Heart left ventricle (tissue), 16 donors: Measurements from ENCODE around the gene CCNL1. TPM values are rescaled to one million over a fixed set of nuclear protein-coding genes. Genes with fewer than 3 reads are reported as not detected.

ENCODE experiments used
- ATAC-seq, 4 donors: fragments of 200-7000 bp; cut with Tn5 transposase; one replicate each; pipeline ENCODE4 v1.9.1; 2020 to 2022; ENCODE audit warnings: moderate library complexity in 4 of 4, mild to moderate bottlenecking in 3 of 4, moderate number of reproducible peaks in 1 of 4
- DNase-seq, 5 donors: peaks; one replicate each; pipeline ENCODE4 v3.0.0-alpha.2; 2020
- H3K27ac ChIP-seq, 12 donors: fragments of 200-600 bp; sonication (generic) in 4 of 12; one replicate each; pipeline versions ENCODE4 v1.5.0 to v1.8.0; 2016 to 2022; ENCODE audit warnings: mild to moderate bottlenecking in 2 of 12
- H3K27me3 ChIP-seq, 9 donors: fragments of 200-600 bp; sonication (generic) in 2 of 9; one replicate each; pipeline versions ENCODE4 v1.5.1 to v1.8.0; 2016 to 2022; ENCODE audit warnings: mild to moderate bottlenecking in 3 of 9
- H3K36me3 ChIP-seq, 9 donors: fragments of 200-600 bp; sonication (generic) in 2 of 9; one replicate each; pipeline versions ENCODE4 v1.5.0 to v1.8.0; 2018 to 2022; ENCODE audit warnings: mild to moderate bottlenecking in 2 of 9
- H3K4me1 ChIP-seq, 12 donors: fragments of 200-600 bp; sonication (generic) in 4 of 12; one replicate each; pipeline versions ENCODE4 v1.5.0 to v1.8.0; 2016 to 2022; ENCODE audit warnings: mild to moderate bottlenecking in 3 of 12
- H3K4me3 ChIP-seq, 12 donors: fragments of 200-600 bp; sonication (generic) in 4 of 12; one replicate each; pipeline versions ENCODE4 v1.5.0 to v1.8.0; 2017 to 2022; ENCODE audit warnings: mild to moderate bottlenecking in 9 of 12, moderate library complexity in 4 of 12
- H3K9me3 ChIP-seq, 12 donors: fragments of 200-600 bp; sonication (generic) in 4 of 12; one replicate each; pipeline versions ENCODE4 v1.5.0 to v1.8.0; 2016 to 2022; ENCODE audit warnings: mild to moderate bottlenecking in 1 of 12
- POLR2A ChIP-seq, 2 donors: fragments of 450-650 bp; IDR thresholded peaks; one replicate each; pipeline ENCODE4 v1.6.1; 2017; ENCODE audit warnings: antibody characterized with exemption in 2 of 2, mild to moderate bottlenecking in 2 of 2, moderate library complexity in 2 of 2
- WGBS, 4 donors: extraction: QIAGEN DNeasy Blood & Tissue Kit in 2 of 4; methylation state at CpG; one replicate each; pipeline versions ENCODE4 v1.1.5 to v1.1.7; 2013 to 2018; 5-methylcytosine and 5-hydroxymethylcytosine counted together
- intact Hi-C, 10 donors: fragments of 100-400 bp; cut with DNase I; formaldehyde crosslinking; loops; one replicate each; pipeline versions ENCODE4 v1.11.1 to v1.14.2; 2022
- polyA plus RNA-seq, 2 donors: library from polyadenylated mRNA; stranded (reverse); fragments of 200-250 nt; gene quantifications; one replicate each; pipeline ENCODE4 v1.2.3, GENCODE V29; 2013
- total RNA-seq, 9 donors: library from RNA; depleted of rRNA in 2 of 9; stranded (reverse); fragments of >200 nt in 2 of 9; fragmentation: NEBNext Ultra II Directional in 3 of 9; extraction: Animal tissue kit (Norgen Biotek cat#: 25700) in 3 of 9; gene quantifications; one replicate each; pipeline versions ENCODE4 v1.1.0 to v1.2.4, GENCODE V29; 2016 to 2023
- TF ChIP-seq, protein P1 (sequence below), 12 donors: fragments of 200-600 bp; sonication (generic) in 4 of 12; IDR thresholded peaks; one replicate each; pipeline versions ENCODE4 v1.5.0 to v1.8.0; 2018 to 2022; ENCODE audit warnings: antibody characterized with exemption in 12 of 12, mild to moderate bottlenecking in 5 of 12
- donor health status: ischemic (EF 13 %, LVEDD 7.1; RV severe dilation, severe dysfunction).
- donor health status: healthy with polysubstance abuse.
- donor health status: DM: no; HTN: yes; CAD: no.
- donor health status: DM: no; HTN: no; CAD: no.
- donor health status: ischemic (EF 25% LVEDD 6.9; RV normal size, moderate dysfunction).
- donor health status: ischemic (EF 25% LVEDD 5.7; RV mildly dilated, moderate dysfunction).
- donor health status: healthy.
- donor health status: DM: yes; HTN: yes; CAD: no.
- donor health status: ischemic (EF 35%, LVEDD 5.7; RV mildly dilated, moderate dysfunction).
- donor health status: nonischemic (EF 11% LVEDD 7.7; RV severe dilation, severe dysfunction).
- donor health status: DM: yes; HTN: yes; CAD: no.
- donor health status: PGD.
- donor health status: ischemic (EF 29% LVEDD 5.4; RV normal size, mild dysfunction).
- donor health status: nonischemic (EF 23%, LVEDD 6.1; RV moderate dilation, normal function).

CCNL1 gene
- total and polyA plus RNA-seq, 11 donors: 15.5 to 66.7 (median 25.3) TPM

DNA sequence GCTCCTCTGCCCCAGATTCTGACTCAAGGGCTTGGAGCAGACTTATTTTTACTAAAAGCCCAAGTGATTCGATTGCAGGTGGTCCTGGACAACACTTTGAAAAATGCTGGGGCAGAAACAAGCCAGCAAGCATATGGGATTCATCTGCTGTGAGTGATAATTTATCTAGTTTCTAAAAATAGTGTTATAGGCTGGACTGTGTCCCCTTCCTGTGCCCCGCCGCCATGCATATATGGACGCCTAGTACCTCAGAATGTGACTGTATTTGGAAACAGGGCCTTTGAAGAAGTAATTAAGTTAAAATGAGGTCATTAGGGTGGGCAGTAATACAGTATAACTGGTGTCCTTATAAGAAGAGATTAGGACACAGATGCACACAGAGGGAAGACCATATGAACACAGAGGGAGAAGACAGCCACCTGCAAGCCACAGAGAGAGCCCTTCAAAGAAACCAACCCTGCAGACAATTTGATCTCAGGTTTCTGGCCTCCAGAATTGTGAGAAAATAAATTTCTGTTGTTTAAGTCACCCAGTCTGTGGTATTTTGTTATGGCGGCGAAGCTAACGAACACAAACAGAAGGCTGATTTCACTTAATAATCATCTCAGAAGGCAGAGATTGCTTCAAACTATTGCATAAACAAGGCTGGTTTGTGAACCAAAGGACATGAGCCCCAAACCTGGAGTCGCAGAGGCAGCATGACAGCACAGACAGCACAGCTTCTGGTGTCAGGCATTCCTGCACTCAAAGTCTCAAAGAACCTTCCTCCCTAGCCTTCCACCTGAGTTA lies 59.1 kb downstream of the CCNL1 start:
- Histone ChIP-seq H3K9me3 (no peaks in the 10 kb centered on the region), H3K27me3 (no peaks in the 10 kb centered on the region), H3K27ac (peak overlapping the region in 9 of 12 donors; percentile 15 to 100 (median 61)), H3K4me3 (no peak overlapping the region), H3K36me3 (no peaks in the 10 kb centered on the region), H3K4me1 (peaks cover 0 to 59% (median 25%) of the 10 kb centered on the region in 12 donors)
- intact Hi-C loops: no loop called here
- no peak for TF ChIP-seq POLR2A (IDR thresholded peaks at IDR 0.05)
- TF ChIP-seq, protein P1, sequence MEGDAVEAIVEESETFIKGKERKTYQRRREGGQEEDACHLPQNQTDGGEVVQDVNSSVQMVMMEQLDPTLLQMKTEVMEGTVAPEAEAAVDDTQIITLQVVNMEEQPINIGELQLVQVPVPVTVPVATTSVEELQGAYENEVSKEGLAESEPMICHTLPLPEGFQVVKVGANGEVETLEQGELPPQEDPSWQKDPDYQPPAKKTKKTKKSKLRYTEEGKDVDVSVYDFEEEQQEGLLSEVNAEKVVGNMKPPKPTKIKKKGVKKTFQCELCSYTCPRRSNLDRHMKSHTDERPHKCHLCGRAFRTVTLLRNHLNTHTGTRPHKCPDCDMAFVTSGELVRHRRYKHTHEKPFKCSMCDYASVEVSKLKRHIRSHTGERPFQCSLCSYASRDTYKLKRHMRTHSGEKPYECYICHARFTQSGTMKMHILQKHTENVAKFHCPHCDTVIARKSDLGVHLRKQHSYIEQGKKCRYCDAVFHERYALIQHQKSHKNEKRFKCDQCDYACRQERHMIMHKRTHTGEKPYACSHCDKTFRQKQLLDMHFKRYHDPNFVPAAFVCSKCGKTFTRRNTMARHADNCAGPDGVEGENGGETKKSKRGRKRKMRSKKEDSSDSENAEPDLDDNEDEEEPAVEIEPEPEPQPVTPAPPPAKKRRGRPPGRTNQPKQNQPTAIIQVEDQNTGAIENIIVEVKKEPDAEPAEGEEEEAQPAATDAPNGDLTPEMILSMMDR (IDR thresholded peaks at IDR 0.05): no peak
- DNase-seq: no peak
- ATAC-seq: no peak
- WGBS, 4 donors: 62 to 71% (median 69%) methylated on average over 8 of the region's 8 CpGs

DNA sequence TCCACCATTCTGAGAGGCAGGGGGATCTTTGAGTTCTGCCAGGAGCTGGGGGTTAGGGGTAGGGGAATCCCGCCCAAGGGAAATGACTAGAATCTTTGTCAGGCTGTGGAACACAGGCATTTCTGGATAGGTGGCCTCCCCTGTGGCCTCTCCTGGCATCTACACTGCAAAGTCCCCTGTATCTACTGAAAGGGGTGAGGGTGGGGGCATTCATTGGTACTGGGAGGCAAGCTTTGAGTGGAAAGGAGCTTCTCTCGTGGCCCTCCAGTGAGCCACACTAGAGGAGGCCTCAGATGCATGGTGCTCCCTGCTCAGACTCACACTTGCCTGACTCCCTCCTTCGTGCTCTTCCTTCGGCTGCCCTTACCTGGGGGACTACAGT lies 59.9 kb downstream of the CCNL1 start:
- H3K27ac ChIP-seq: peak overlapping the region in 10 of 12 donors; percentile 15 to 100 (median 54)
- DNase-seq (no peak), ATAC-seq (peak in 2 of 4 donors; percentile 1 to 2)
- H3K4me1 ChIP-seq: peaks cover 0 to 60% (median 25%) of the 10 kb centered on the region in 12 donors
- H3K4me3 ChIP-seq: no peak overlapping the region
- 84 to 89% (median 86%) methylated on average over 4 of the region's 4 CpGs for WGBS, 4 donors
- no peaks in the 10 kb centered on the region for H3K36me3 ChIP-seq
- no peaks in the 10 kb centered on the region for H3K9me3 ChIP-seq
- H3K27me3 ChIP-seq: no peaks in the 10 kb centered on the region
- intact Hi-C loops: no loop called here
- TF ChIP-seq, protein P1 (IDR thresholded peaks at IDR 0.05): no peak
- TF ChIP-seq POLR2A (IDR thresholded peaks at IDR 0.05): no peak

DNA sequence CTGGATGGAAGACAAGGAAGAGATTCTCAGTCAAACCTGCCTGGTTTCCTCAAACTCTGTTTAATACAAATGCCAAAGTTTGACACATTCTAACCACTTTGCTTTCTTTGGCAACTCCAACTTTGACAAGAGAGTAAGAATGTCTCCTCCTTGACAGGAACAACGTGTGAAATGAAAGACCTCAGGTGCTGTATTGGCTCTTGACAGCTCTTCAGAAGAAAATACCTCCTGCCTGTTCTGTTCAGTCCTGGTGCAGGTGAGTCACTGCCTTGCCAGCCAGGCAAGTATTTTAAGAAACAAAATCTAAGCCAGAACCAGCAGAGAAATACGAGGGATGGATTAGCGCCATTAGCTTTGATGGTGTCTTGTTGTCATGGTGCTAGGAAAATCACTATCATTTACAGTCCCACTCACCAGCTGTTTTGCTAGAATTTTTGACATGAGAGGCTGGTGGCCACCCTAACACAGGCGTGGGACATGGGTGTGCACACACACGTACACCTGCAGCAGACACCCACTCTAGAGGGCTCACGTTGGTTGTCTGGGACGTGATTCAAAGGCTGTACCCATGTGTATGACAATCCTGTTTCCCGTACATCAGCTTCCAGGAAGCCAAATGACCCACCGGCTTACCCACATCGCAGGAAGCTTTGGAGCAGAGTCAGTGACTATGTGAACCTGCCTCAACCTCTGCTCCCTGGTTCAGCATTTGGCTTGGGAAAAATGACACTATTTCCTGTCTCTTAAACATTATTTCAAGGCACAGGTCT lies 60.4 kb downstream of the CCNL1 start:
- H3K27ac ChIP-seq: peak overlapping the region in 10 of 12 donors; percentile 15 to 100 (median 54)
- TF ChIP-seq, protein P1 (IDR thresholded peaks at IDR 0.05): no peak
- TF ChIP-seq POLR2A (IDR thresholded peaks at IDR 0.05): no peak

DNA sequence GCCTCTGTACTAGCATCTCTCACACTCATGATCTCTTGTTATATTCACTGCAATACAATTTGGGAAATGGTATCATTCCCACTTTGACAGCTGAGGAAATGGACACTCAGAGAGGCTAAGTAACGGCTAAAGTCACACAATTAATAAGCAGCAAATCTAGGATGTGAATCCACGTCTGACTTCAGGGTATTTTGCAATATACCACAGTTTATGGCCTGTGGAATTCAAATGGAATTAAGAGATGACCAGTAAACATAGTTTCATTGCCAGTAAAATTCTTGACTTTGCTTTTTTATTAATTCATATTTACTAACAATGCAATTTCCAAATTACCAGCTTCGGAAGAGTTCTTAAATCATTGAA lies 61.1 kb downstream of the CCNL1 start:
- peaks cover 0 to 56% (median 21%) of the 10 kb centered on the region in 12 donors for H3K4me1 ChIP-seq
- intact Hi-C loops: no loop called here
- H3K27me3 ChIP-seq: no peaks in the 10 kb centered on the region
- TF ChIP-seq, protein P1 (IDR thresholded peaks at IDR 0.05): no peak
- no peak for TF ChIP-seq POLR2A (IDR thresholded peaks at IDR 0.05)
- no peak overlapping the region for H3K4me3 ChIP-seq
- ATAC-seq (no peak), DNase-seq (no peak)
- H3K9me3 ChIP-seq: no peaks in the 10 kb centered on the region
- WGBS, 4 donors: 72 to 81% (median 76%) methylated on average over 3 of the region's 3 CpGs
- H3K36me3 ChIP-seq: no peaks in the 10 kb centered on the region
- H3K27ac ChIP-seq: peak overlapping the region in 10 of 12 donors; percentile 13 to 100 (median 54)

More for the DNA sequence above, 60.4 kb downstream of the CCNL1 start:
- peak; percentile 7 to 21 (median 11) for ATAC-seq
- no peaks in the 10 kb centered on the region for H3K9me3 ChIP-seq
- intact Hi-C loops: no loop called here
- H3K27me3 ChIP-seq: no peaks in the 10 kb centered on the region
- no peak for DNase-seq
- 46 to 64% (median 52%) methylated on average over 6 to 10 of the region's 10 CpGs for WGBS, 4 donors
- H3K4me1 ChIP-seq: peaks cover 0 to 60% (median 25%) of the 10 kb centered on the region in 12 donors
- no peaks in the 10 kb centered on the region for H3K36me3 ChIP-seq
- no peak overlapping the region for H3K4me3 ChIP-seq
